Testis (tissue), 2 donors: Measurements from ENCODE around the gene EHD2.

Experiments
- CTCF ChIP-seq, 3 experiments: fragments of 450-650 bp in 2 of 3; fragments of 200-600 bp in 1 of 3; sonication (generic) in 1 of 3; IDR thresholded peaks; one replicate each; pipeline ENCODE4 v1.5.1; 2016 to 2019; ENCODE audit warnings: antibody characterized with exemption in 3 of 3, mild to moderate bottlenecking in 2 of 3, moderate library complexity in 1 of 3
- POLR2A ChIP-seq: fragments of 450-650 bp; IDR thresholded peaks from one replicate; pipeline ENCODE4 v1.6.1; 2017; ENCODE audit warnings: antibody characterized with exemption, mild to moderate bottlenecking, moderate library complexity

GRCh38 chr19:47703301-47703700 is 9.9 kb upstream of the EHD2 start:
- no peak for TF ChIP-seq CTCF (IDR thresholded peaks at IDR 0.05)
- no peak for TF ChIP-seq POLR2A
